Loucy (cell line): ENCODE measurements around the gene NIT2.

Experiments
- EZH2phosphoT487 ChIP-seq: fragments of 200-600 bp; IDR thresholded peaks from 2 replicates; pipeline ENCODE4 v1.6.1; 2018; ENCODE audit warnings: antibody characterized with exemption, mild to moderate bottlenecking, moderate library complexity, borderline replicate concordance
- TF ChIP-seq, protein P1 (sequence below): fragments of 200-600 bp; sonication (generic); conservative IDR thresholded peaks from 2 replicates; pipeline ENCODE4 v1.5.1; 2014; ENCODE audit warnings: mild to moderate bottlenecking, antibody characterized with exemption, low read length

- TF ChIP-seq, protein P1, sequence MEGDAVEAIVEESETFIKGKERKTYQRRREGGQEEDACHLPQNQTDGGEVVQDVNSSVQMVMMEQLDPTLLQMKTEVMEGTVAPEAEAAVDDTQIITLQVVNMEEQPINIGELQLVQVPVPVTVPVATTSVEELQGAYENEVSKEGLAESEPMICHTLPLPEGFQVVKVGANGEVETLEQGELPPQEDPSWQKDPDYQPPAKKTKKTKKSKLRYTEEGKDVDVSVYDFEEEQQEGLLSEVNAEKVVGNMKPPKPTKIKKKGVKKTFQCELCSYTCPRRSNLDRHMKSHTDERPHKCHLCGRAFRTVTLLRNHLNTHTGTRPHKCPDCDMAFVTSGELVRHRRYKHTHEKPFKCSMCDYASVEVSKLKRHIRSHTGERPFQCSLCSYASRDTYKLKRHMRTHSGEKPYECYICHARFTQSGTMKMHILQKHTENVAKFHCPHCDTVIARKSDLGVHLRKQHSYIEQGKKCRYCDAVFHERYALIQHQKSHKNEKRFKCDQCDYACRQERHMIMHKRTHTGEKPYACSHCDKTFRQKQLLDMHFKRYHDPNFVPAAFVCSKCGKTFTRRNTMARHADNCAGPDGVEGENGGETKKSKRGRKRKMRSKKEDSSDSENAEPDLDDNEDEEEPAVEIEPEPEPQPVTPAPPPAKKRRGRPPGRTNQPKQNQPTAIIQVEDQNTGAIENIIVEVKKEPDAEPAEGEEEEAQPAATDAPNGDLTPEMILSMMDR: no peak
- no peak for TF ChIP-seq EZH2phosphoT487
Observed at GRCh38 chr3:100364421-100364820, 29.9 kb downstream of the NIT2 start.
